Measurements from ENCODE around the gene COL13A1. TPM values are rescaled to one million over a fixed set of nuclear protein-coding genes. Genes with fewer than 3 reads are reported as not detected.

Gene COL13A1
- total RNA-seq, 4 donors from 2014 or later, result 1.2 to 4.2 (median 2.6) TPM

DNA sequence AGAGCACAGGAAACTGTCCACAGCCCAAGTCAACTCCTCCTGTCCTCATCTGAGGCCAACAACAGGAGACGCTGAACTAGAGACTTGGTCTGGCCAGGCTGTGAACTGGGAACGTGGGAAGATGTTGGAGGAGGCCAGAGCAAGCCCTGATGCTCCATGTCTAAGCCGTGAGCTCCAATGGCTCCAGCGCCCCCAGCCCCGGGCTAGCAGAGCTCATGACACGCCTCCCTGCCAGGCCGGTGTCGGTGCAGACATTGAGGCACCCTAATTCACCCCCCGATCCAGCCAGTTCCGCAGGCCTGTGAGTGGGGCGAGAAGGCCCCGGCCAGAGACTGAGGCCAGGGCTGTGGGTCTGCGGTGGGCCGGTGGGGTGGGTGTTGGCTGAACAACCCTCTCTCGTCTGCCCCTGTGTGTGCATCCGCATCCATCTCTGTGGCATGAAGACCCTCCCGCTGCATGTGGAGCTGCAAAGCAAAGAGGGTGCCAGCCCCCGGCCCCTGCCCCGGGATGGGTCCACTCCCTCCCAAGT is 141.7 kb downstream of the COL13A1 start:
- DNase-seq (ENCODE audit: extremely low spot score), result no peak
- Histone ChIP-seq H3K4me1 (no peaks in the 10 kb centered on the region), H3K36me3 (no peaks in the 10 kb centered on the region), H3K27ac (replicated peaks in 1 of 4) (no peak overlapping the region), H3K27me3 (no peaks in the 10 kb centered on the region), H3K9me3 (peaks cover 0 to 7% (median 3%) of the 10 kb centered on the region in 4 donors), H3K4me3 (no peak overlapping the region)
- TF ChIP-seq, protein P1, sequence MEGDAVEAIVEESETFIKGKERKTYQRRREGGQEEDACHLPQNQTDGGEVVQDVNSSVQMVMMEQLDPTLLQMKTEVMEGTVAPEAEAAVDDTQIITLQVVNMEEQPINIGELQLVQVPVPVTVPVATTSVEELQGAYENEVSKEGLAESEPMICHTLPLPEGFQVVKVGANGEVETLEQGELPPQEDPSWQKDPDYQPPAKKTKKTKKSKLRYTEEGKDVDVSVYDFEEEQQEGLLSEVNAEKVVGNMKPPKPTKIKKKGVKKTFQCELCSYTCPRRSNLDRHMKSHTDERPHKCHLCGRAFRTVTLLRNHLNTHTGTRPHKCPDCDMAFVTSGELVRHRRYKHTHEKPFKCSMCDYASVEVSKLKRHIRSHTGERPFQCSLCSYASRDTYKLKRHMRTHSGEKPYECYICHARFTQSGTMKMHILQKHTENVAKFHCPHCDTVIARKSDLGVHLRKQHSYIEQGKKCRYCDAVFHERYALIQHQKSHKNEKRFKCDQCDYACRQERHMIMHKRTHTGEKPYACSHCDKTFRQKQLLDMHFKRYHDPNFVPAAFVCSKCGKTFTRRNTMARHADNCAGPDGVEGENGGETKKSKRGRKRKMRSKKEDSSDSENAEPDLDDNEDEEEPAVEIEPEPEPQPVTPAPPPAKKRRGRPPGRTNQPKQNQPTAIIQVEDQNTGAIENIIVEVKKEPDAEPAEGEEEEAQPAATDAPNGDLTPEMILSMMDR (IDR thresholded peaks at IDR 0.05), result no peak
- TF ChIP-seq EP300 (IDR thresholded peaks at IDR 0.05), result no peak
- TF ChIP-seq POLR2AphosphoS5 (IDR thresholded peaks at IDR 0.05), result no peak
- intact Hi-C loops (cut with DNase I), result no loop called here
- WGBS, result 100% methylated on average over 7 of the region's 19 CpGs

DNA sequence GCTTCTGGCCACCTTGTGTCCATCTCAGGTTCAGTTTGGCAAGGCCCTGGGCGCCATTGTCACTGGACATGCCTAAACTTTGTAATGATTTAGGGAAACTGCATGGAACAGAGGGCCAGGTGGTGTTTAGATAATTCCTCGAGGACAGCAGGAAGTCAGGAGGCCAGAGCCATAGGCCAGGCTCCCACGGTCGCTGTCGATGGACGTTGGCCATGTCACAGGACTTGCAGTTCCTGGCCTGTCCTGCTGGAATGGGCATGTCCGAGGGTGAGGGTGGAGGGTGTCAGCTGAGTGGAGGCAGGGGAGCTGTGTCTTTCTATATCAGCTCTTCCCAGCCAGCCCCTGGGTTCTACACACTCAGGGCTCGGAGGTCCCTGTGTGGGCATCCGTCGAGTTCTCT is 143.1 kb downstream of the COL13A1 start:
- Histone ChIP-seq H3K4me1 (no peaks in the 10 kb centered on the region), H3K4me3 (no peak overlapping the region), H3K27me3 (no peaks in the 10 kb centered on the region), H3K36me3 (no peaks in the 10 kb centered on the region), H3K9me3 (peaks cover 0 to 7% (median 3%) of the 10 kb centered on the region in 4 donors), H3K27ac (replicated peaks in 1 of 4) (no peak overlapping the region)
- DNase-seq (ENCODE audit: extremely low spot score), result no peak
- no peak for TF ChIP-seq POLR2AphosphoS5 (IDR thresholded peaks at IDR 0.05)
- TF ChIP-seq POLR2A (IDR thresholded peaks at IDR 0.05; ENCODE audit: low read depth), result no peak
- TF ChIP-seq, protein P1 (IDR thresholded peaks at IDR 0.05), result no peak
- WGBS, result 84% methylated on average over 10 of the region's 10 CpGs
- intact Hi-C loops (cut with DNase I), result no loop called here

DNA sequence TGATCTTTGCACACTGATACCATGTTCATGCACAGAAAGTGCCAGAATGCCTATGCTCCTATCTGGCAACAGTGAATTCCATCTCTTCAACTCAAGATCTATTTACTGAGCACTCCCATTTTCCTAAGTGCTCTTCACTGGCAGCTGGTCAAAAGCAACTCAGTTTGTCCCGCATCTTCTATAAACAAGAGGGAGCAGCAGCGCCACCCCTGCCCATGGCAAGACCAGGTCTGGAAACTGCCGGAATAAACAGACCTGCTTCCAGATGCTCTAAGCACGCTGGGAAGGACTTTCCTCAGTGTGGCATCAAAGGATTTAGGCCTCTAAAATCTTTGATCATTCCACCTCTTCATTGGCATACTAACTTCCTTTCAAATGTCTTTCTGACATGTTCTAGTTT is 146.6 kb downstream of the COL13A1 start:
- DNase-seq (ENCODE audit: extremely low spot score), result no peak
- Histone ChIP-seq H3K27ac (replicated peaks in 1 of 4) (no peak overlapping the region), H3K4me3 (no peak overlapping the region), H3K9me3 (no peaks in the 10 kb centered on the region), H3K36me3 (no peaks in the 10 kb centered on the region), H3K27me3 (no peaks in the 10 kb centered on the region), H3K4me1 (no peaks in the 10 kb centered on the region)
- intact Hi-C loops (cut with DNase I), result no loop called here
- 85% methylated on average over 4 of the region's 4 CpGs for WGBS
- TF ChIP-seq EP300 (IDR thresholded peaks at IDR 0.05) (no peak), POLR2AphosphoS5 (IDR thresholded peaks at IDR 0.05) (no peak), POLR2A (IDR thresholded peaks at IDR 0.05; ENCODE audit: low read depth) (no peak)
- TF ChIP-seq, protein P1 (IDR thresholded peaks at IDR 0.05), result no peak

DNA sequence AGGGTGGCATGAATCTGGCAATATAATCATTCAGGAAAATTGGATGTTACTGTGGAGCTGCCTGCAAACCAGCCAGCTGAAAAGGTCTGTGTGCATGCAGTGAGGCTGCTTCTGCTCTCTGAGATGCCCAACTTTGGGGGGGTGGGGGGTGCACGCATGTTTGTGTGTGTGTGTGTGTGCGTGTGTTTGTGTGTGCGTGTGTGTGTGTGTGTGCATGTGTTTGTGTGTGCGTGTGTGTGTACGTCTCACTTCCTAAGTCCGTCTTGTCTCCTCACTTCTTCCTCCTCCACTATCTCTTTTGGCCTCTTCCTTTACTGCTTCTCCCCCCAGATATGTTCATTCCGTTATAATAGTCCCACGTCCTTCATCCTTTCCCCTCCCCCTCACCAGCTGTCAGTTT is 148.1 kb downstream of the COL13A1 start:
- TF ChIP-seq POLR2A (IDR thresholded peaks at IDR 0.05; ENCODE audit: low read depth) (no peak), EP300 (IDR thresholded peaks at IDR 0.05) (no peak), POLR2AphosphoS5 (IDR thresholded peaks at IDR 0.05) (no peak)
- TF ChIP-seq, protein P1 (IDR thresholded peaks at IDR 0.05), result no peak
- H3K27ac ChIP-seq (replicated peaks in 1 of 4), result no peak overlapping the region
- H3K4me3 ChIP-seq, result no peak overlapping the region
- H3K36me3 ChIP-seq, result no peaks in the 10 kb centered on the region
- intact Hi-C loops (cut with DNase I), result no loop called here
- no peaks in the 10 kb centered on the region for H3K4me1 ChIP-seq
- DNase-seq (ENCODE audit: extremely low spot score), result no peak
- H3K9me3 ChIP-seq, result no peaks in the 10 kb centered on the region
- WGBS, result 60% methylated on average over 7 of the region's 8 CpGs
- H3K27me3 ChIP-seq, result no peaks in the 10 kb centered on the region

DNA sequence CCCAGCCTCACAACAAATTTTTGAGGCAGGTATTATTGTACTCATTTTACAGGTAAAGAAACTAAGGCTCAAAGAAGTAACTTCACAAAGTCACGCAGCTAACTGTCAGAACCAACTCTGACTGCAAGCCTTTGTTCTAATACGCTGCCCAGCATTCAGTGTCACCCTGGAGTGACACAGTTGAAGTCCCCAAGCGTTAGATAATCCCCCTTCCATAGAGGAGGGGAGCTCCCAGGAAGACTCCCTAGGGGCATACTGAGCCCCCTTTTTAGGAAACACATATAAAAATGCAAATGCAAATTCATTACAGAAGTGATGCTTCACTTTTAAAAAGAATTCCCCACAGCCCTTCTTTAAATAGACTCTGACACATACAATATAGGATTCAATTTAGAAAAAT is 150.0 kb downstream of the COL13A1 start:
- Histone ChIP-seq H3K4me3 (no peak overlapping the region), H3K9me3 (no peaks in the 10 kb centered on the region), H3K27me3 (no peaks in the 10 kb centered on the region), H3K4me1 (no peaks in the 10 kb centered on the region), H3K27ac (replicated peaks in 1 of 4) (no peak overlapping the region), H3K36me3 (no peaks in the 10 kb centered on the region)
- DNase-seq (ENCODE audit: extremely low spot score), result no peak
- WGBS, result 88% methylated on average over 3 of the region's 3 CpGs
- intact Hi-C loops (cut with DNase I), result no loop called here
- TF ChIP-seq POLR2AphosphoS5 (IDR thresholded peaks at IDR 0.05), result no peak
- TF ChIP-seq POLR2A (IDR thresholded peaks at IDR 0.05; ENCODE audit: low read depth), result no peak
- no peak for TF ChIP-seq EP300 (IDR thresholded peaks at IDR 0.05)
- TF ChIP-seq, protein P1 (IDR thresholded peaks at IDR 0.05), result no peak
